GM13976 (cell line): ENCODE measurements around the gene GMEB1.

Experiments used
- DNase-seq: peaks from one replicate; pipeline ENCODE4 v3.0.0; 2012; ENCODE audit warnings: low spot score
- CTCF ChIP-seq: IDR thresholded peaks from 2 replicates; pipeline ENCODE4 v1.5.1; 2012; ENCODE audit warnings: borderline replicate concordance, mild to moderate bottlenecking; ENCODE audit not compliant: insufficient read depth; ENCODE audit errors: extremely low read depth, missing control alignments, control extremely low read depth
- in situ Hi-C: fragments of 300-500 bp; cut with MboI; formaldehyde crosslinking; loops from one replicate; pipeline ENCODE4 v1.12.0; 2022; ENCODE audit warnings: low sequenced_read_pairs, mixed read lengths, inconsistent platforms; ENCODE audit not compliant: unreplicated experiment

Gene GMEB1

GRCh38 chr1:28766532-28767183, 98.1 kb downstream of the GMEB1 start:
- TF ChIP-seq CTCF = no peak
- in situ Hi-C loops = no loop called here
- no peak for DNase-seq
